Neural progenitor cell (in vitro differentiated cells): Measurements from ENCODE around the gene GRIK1. TPM values are rescaled to one million over a fixed set of nuclear protein-coding genes. Genes with fewer than 3 reads are reported as not detected.

Experiments
- DNase-seq: peaks from one replicate; pipeline ENCODE4 v3.0.0-alpha.2; 2016; ENCODE audit warnings: low spot score
- H2AFZ ChIP-seq: fragments of 200-600 bp; sonication (generic); replicated peaks from 2 replicates; pipeline ENCODE4 v1.6.1; 2016; ENCODE audit warnings: antibody characterized with exemption
- H3F3A ChIP-seq: fragments of 200-600 bp; sonication (generic); 2 replicates; pipeline ENCODE4 v1.6.1; 2016; ENCODE audit warnings: antibody characterized with exemption, low read depth
- H3K27ac ChIP-seq: fragments of 200-600 bp; sonication (generic); 2 replicates; pipeline ENCODE4 v1.5.1; 2016; ENCODE audit warnings: mild to moderate bottlenecking
- H3K27me3 ChIP-seq: fragments of 200-600 bp; sonication (generic); 2 replicates; pipeline ENCODE4 v1.6.1; 2016; ENCODE audit warnings: mild to moderate bottlenecking, moderate library complexity
- H3K36me3 ChIP-seq: fragments of 200-600 bp; sonication (generic); 2 replicates; pipeline ENCODE4 v1.5.1; 2016
- H3K4me1 ChIP-seq: fragments of 200-600 bp; sonication (generic); 2 replicates; pipeline ENCODE4 v1.6.1; 2016; ENCODE audit warnings: mixed run types
- H3K4me2 ChIP-seq: fragments of 200-600 bp; sonication (generic); 2 replicates; pipeline ENCODE4 v1.6.1; 2016
- H3K4me3 ChIP-seq: fragments of 200-600 bp; sonication (generic); 2 replicates; pipeline ENCODE4 v1.5.1; 2016
- H3K79me2 ChIP-seq: fragments of 200-600 bp; sonication (generic); 2 replicates; pipeline ENCODE4 v1.6.1; 2016; ENCODE audit warnings: low read depth
- H3K9ac ChIP-seq: fragments of 200-600 bp; sonication (generic); 2 replicates; pipeline ENCODE4 v1.6.1; 2016
- H3K9me3 ChIP-seq: fragments of 200-600 bp; sonication (generic); 2 replicates; pipeline ENCODE4 v1.5.1; 2016; ENCODE audit warnings: low read depth
- H4K20me1 ChIP-seq: fragments of 200-600 bp; sonication (generic); 2 replicates; pipeline ENCODE4 v1.6.1; 2016; ENCODE audit warnings: low read depth
- H3K27ac Mint-ChIP-seq: 3 replicates; pipeline ENCODE4 v1.8.0; 2021; ENCODE audit warnings: mixed read lengths
- H3K27me3 Mint-ChIP-seq: 2 replicates; pipeline ENCODE4 v1.8.0; 2022; ENCODE audit warnings: low read depth, mild to moderate bottlenecking, inconsistent platforms, moderate library complexity, mixed read lengths; ENCODE audit not compliant: insufficient read depth
- H3K36me3 Mint-ChIP-seq: 3 replicates; pipeline ENCODE4 v1.8.0; 2021; ENCODE audit warnings: mixed read lengths
- H3K4me1 Mint-ChIP-seq: 3 replicates; pipeline ENCODE4 v1.8.0; 2021; ENCODE audit warnings: mixed read lengths
- H3K4me3 Mint-ChIP-seq: 3 replicates; pipeline ENCODE4 v1.8.0; 2021; ENCODE audit warnings: mild to moderate bottlenecking, moderate library complexity, mixed read lengths
- H3K9me3 Mint-ChIP-seq: 3 replicates; pipeline ENCODE4 v1.8.0; 2020; ENCODE audit warnings: mixed read lengths
- CTCF ChIP-seq: fragments of 200-600 bp; sonication (generic); IDR thresholded peaks from 2 replicates; pipeline ENCODE4 v1.5.1; 2017; ENCODE audit warnings: antibody characterized with exemption, mild to moderate bottlenecking
- EZH2 ChIP-seq: fragments of 200-600 bp; sonication (generic); IDR thresholded peaks from 2 replicates; pipeline ENCODE4 v1.6.1; 2017; ENCODE audit warnings: antibody characterized with exemption, mild to moderate bottlenecking, moderate library complexity
- EZH2phosphoT487 ChIP-seq: fragments of 200-600 bp; sonication (generic); IDR thresholded peaks from 2 replicates; pipeline ENCODE4 v1.6.1; 2017; ENCODE audit warnings: antibody characterized with exemption
- total RNA-seq: library from RNA; depleted of rRNA; stranded (reverse); fragments of >200 nt; gene quantifications from 2 replicates; pipeline ENCODE4 v1.2.3, GENCODE V29; 2015; ENCODE audit warnings: low replicate concordance

Gene GRIK1
- total RNA-seq, 1 donor from 2014 or later = 1.6 TPM

- no peak for TF ChIP-seq EZH2
- TF ChIP-seq CTCF = no peak
- TF ChIP-seq EZH2phosphoT487 = no peak
- Histone ChIP-seq H3K4me1 (no peaks in the 10 kb centered on the region), H3K27me3 (no peaks in the 10 kb centered on the region), H4K20me1 (no peaks in the 10 kb centered on the region), H3K4me3 (no peak overlapping the region), H3K36me3 (no peaks in the 10 kb centered on the region), H3K79me2 (no peaks in the 10 kb centered on the region), H3K9me3 (no peaks in the 10 kb centered on the region), H3F3A (no peaks in the 10 kb centered on the region), H3K4me2 (no peak overlapping the region), H2AFZ (no peak overlapping the region), H3K27ac (no peak overlapping the region), H3K9ac (no peak overlapping the region)
- no peaks in the 10 kb centered on the region for H3K4me1 Mint-ChIP-seq
- no peaks in the 10 kb centered on the region for H3K9me3 Mint-ChIP-seq
- H3K36me3 Mint-ChIP-seq = no peaks in the 10 kb centered on the region
- no peaks in the 10 kb centered on the region for H3K27me3 Mint-ChIP-seq
- H3K27ac Mint-ChIP-seq = no peak overlapping the region
- DNase-seq = no peak
- H3K4me3 Mint-ChIP-seq = no peak overlapping the region
Observed at GRCh38 chr21:29540289-29540688, 399.5 kb downstream of the GRIK1 start.

DNA sequence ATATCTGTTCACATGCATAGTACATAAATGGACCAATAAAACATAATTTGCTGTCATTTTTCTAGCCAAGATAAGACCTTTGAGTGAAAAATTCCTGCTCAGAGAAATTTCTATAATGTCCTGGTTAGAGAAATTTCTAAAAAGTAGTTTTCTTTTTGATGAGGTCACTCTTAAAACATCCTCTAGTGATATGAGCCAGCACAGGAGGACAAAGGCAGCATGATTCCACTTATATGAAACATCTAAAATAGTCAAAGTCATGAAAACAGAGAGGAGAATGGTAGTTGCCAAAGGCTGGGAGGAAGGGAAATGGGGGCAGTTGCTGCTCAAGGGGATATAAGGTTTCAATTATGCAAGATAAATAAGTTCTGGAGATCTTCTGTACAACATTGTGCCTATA is 401.7 kb downstream of the GRIK1 start:
- Mint-ChIP-seq H3K36me3 (no peaks in the 10 kb centered on the region), H3K9me3 (no peaks in the 10 kb centered on the region), H3K4me3 (no peak overlapping the region), H3K27me3 (no peaks in the 10 kb centered on the region), H3K27ac (no peak overlapping the region), H3K4me1 (no peaks in the 10 kb centered on the region)
- TF ChIP-seq CTCF = no peak
- TF ChIP-seq EZH2phosphoT487 = no peak
- no peak for TF ChIP-seq EZH2
- no peak for DNase-seq
- no peaks in the 10 kb centered on the region for H3K9me3 ChIP-seq
- H3K27ac ChIP-seq = no peak overlapping the region
- no peaks in the 10 kb centered on the region for H3K79me2 ChIP-seq
- H3K4me1 ChIP-seq = no peaks in the 10 kb centered on the region
- no peak overlapping the region for H3K4me3 ChIP-seq
- H3K9ac ChIP-seq = no peak overlapping the region
- no peaks in the 10 kb centered on the region for H3F3A ChIP-seq
- no peaks in the 10 kb centered on the region for H3K36me3 ChIP-seq
- H2AFZ ChIP-seq = no peak overlapping the region
- H3K27me3 ChIP-seq = no peaks in the 10 kb centered on the region
- H3K4me2 ChIP-seq = no peak overlapping the region
- H4K20me1 ChIP-seq = no peaks in the 10 kb centered on the region

DNA sequence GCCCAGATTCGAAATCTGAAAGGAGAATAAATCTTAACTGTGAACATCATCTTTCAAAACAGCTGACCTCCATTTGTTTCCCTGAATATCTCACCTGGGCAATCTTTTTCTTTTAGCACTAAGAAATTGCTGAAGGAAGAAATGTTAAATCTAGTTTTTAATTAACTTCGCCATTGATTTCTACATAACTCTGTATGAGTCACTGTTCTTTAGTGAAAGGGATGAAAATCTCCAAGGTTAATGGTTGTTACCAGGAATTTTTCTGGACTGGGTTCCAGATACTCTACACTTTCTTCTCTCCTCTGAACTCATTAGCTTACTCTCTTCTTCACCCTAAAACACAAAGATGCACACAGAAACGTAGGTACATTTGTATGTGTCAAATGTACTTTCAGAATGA is 405.3 kb downstream of the GRIK1 start:
- TF ChIP-seq EZH2phosphoT487 (no peak), EZH2 (no peak), CTCF (no peak)
- Mint-ChIP-seq H3K4me1 (no peaks in the 10 kb centered on the region), H3K36me3 (no peaks in the 10 kb centered on the region), H3K9me3 (no peaks in the 10 kb centered on the region), H3K27ac (no peak overlapping the region), H3K27me3 (peaks cover 2% of the 10 kb centered on the region), H3K4me3 (no peak overlapping the region)
- no peak overlapping the region for H3K27ac ChIP-seq
- no peak overlapping the region for H3K4me3 ChIP-seq
- no peaks in the 10 kb centered on the region for H3K79me2 ChIP-seq
- H3K4me1 ChIP-seq = no peaks in the 10 kb centered on the region
- no peak overlapping the region for H3K4me2 ChIP-seq
- no peaks in the 10 kb centered on the region for H4K20me1 ChIP-seq
- H3F3A ChIP-seq = no peaks in the 10 kb centered on the region
- no peaks in the 10 kb centered on the region for H3K36me3 ChIP-seq
- no peak overlapping the region for H2AFZ ChIP-seq
- H3K9ac ChIP-seq = no peak overlapping the region
- DNase-seq = no peak
- no peaks in the 10 kb centered on the region for H3K27me3 ChIP-seq
- no peaks in the 10 kb centered on the region for H3K9me3 ChIP-seq
